NOMO-1 treated with DMSO at 0.1 percent for 48 hours (cell line): Measurements from ENCODE around the gene FKBP10.
"Not testable (repeated sequence)": the region's sequence is repeated elsewhere in the genome, so short reads cannot be mapped to it uniquely, and the experiment has no call there.

Source experiments
- DNase-seq: peaks from one replicate; lab custom pipeline; 2025; ENCODE audit not compliant: unreplicated experiment; lab: John Stamatoyannopoulos, UW

The FKBP10 gene

GRCh38 chr17:41806685-41807445 is 5.9 kb upstream of the FKBP10 start:
- DNase-seq = no peak

- no peak for DNase-seq
Observed at GRCh38 chr17:41810659-41811548, 1.9 kb upstream of the FKBP10 start.

GRCh38 chr17:41811549-41812380 is 1.0 kb upstream of the FKBP10 start, which contains the start of gene P3H4:
Gene P3H4, minus strand, starts transcription at chr17:41811949. Its CDS starts 34 bp downstream, at chr17:41811915.
- DNase-seq = peak; percentile 66

- no peak for DNase-seq
Observed at GRCh38 chr17:41813152-41813680, 412 bp downstream of the FKBP10 start.

- no peak for DNase-seq
Observed at GRCh38 chr17:41813699-41814124, 908 bp downstream of the FKBP10 start.

GRCh38 chr17:41814195-41814594 is 1.4 kb downstream of the FKBP10 start:
- DNase-seq = no peak

- DNase-seq = no peak
Observed at GRCh38 chr17:41816637-41817320, 4.0 kb downstream of the FKBP10 start.

GRCh38 chr17:41818024-41818423 is 5.2 kb downstream of the FKBP10 start:
- DNase-seq = no peak

- no peak for DNase-seq
Observed at GRCh38 chr17:41821776-41822175, 9.0 kb downstream of the FKBP10 start.

GRCh38 chr17:41822216-41823140 is 9.7 kb downstream of the FKBP10 start:
- no peak for DNase-seq

- no peak for DNase-seq
Observed at GRCh38 chr17:41823141-41823524, 10.3 kb downstream of the FKBP10 start.

- DNase-seq = no peak
Observed at GRCh38 chr17:41823580-41823979, 10.8 kb downstream of the FKBP10 start.

- DNase-seq = no peak
Observed at GRCh38 chr17:41824086-41824485, 11.3 kb downstream of the FKBP10 start.

GRCh38 chr17:41825175-41825845 is 12.5 kb downstream of the FKBP10 start:
- DNase-seq = no peak

GRCh38 chr17:41829961-41830360 is 17.2 kb downstream of the FKBP10 start:
- DNase-seq = not testable (repeated sequence)

GRCh38 chr17:41835214-41835799 is 22.5 kb downstream of the FKBP10 start:
- peak; percentile 31 for DNase-seq

GRCh38 chr17:41835800-41836549 is 23.2 kb downstream of the FKBP10 start, which contains the start of gene NT5C3B:
Gene NT5C3B, minus strand, starts transcription at chr17:41836232. Its CDS starts 39 bp downstream, at chr17:41836193.
- DNase-seq = no peak
